AG04449 (cell line): ENCODE results near the gene RAMP1.
"Not testable (repeated sequence)": the region's sequence is repeated elsewhere in the genome, so short reads cannot be mapped to it uniquely, and the experiment has no call there.

Experiments
- CTCF ChIA-PET: fragments of 350-600 bp; formaldehyde crosslinking; extraction: SDS; loops from one replicate; lab custom pipeline; 2021; ENCODE audit warnings: antibody characterized with exemption; lab: Yijun Ruan, JAX
- POLR2A ChIA-PET: fragments of 400-600, 350-600 bp; formaldehyde crosslinking; extraction: SDS; loops from one replicate; lab custom pipeline; 2020; ENCODE audit warnings: antibody characterized with exemption, inconsistent platforms; lab: Yijun Ruan, JAX
- DNase-seq: peaks from one replicate; pipeline ENCODE4 v3.0.0-alpha.2; 2010; ENCODE audit warnings: low read depth, low spot score
- H3K4me3 ChIP-seq: 2 replicates; pipeline ENCODE4 v1.5.1; 2011; ENCODE audit warnings: low read depth, mild to moderate bottlenecking, control low read depth, low read length
- CTCF ChIP-seq: IDR thresholded peaks from one replicate; pipeline ENCODE4 v1.5.1; 2011; ENCODE audit warnings: mild to moderate bottlenecking, moderate library complexity, low read length, control low read depth, inconsistent platforms; ENCODE audit not compliant: insufficient read depth; ENCODE audit errors: missing control alignments

RAMP1 gene

GRCh38 chr2:237841051-237841450, 18.4 kb upstream of the RAMP1 start:
- CTCF ChIA-PET: no interaction called here
- POLR2A ChIA-PET: no interaction called here
- H3K4me3 ChIP-seq: no peak overlapping the region
- TF ChIP-seq CTCF: no peak
- DNase-seq: no peak

DNA sequence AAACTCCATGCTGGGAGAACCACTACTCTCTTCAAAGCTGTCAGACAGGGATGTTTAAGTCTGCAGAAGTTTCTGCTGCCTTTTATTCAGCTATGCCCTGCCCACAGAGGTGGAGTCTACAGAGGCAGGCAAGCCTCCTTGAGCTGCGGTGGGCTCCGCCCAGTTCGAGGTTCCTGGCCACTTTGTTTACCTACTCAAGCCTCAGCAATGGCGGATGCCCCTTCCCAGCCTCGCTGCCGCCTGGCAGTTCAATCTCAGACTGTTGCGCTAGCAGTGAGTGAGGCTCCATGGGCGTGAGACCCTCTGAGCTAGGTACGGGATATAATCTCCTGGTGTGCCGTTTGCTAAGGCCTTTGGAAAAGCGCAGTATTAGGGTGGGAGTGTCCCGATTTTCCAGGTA, 10.5 kb upstream of the RAMP1 start:
- POLR2A ChIA-PET, DNase-seq, H3K4me3 ChIP-seq: not testable (repeated sequence)
- CTCF ChIA-PET: interaction anchor here (1.3 kb wide), 1 partner anchor 9 kb away, joined by 4 read pairs; no protein-coding TSS in a partner anchor

DNA sequence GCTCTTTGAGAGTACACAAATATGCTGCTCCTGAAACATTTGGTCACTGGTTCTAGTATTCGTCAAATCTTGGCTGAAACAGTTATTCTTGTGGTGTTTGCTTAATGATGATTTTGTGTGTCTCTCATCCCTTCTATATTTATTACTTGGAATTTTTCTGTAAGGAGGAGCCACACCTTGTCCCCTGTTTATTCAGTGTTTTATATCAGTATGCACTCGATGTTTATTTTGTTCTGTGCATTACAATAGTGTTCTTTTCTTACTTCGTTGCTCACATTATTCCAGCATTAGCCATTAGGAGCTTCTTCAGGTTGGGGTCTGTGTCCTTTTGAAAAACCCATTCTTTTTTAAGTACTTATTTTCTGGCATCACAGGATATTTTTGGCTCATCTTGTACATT, 5.1 kb upstream of the RAMP1 start:
- no peak for TF ChIP-seq CTCF
- CTCF ChIA-PET: interaction anchor here (0.7 to 6.9 kb wide), 5 partner anchors 69 to 408 kb away, joined by 3 to 166 read pairs (median 4); no protein-coding TSS in a partner anchor
- POLR2A ChIA-PET: no interaction called here

DNA sequence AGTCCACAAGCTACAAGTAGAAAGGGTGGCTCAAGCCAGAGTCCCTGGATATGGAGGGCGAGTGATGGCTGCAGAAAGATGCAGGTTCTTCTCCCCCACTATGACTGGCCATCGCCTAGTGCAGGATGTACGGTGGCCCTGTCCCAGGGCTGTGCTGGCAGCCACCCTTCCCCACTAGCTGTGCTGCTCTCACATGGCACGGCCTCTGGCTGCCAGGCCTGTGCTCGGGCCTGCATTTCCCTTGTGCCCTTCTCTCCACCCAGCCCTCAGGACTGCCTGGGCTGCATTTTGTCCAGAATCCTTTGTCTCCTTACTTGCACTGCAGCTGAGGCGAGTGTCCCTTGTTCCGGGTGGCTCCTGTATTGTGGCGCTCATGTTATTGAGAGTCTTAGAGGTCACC, 1.6 kb upstream of the RAMP1 start:
- ChIA-PET POLR2A (interaction anchor here (0.5 kb wide), 1 partner anchor 165 kb away, joined by 3 read pairs; no protein-coding TSS in a partner anchor), CTCF (interaction anchor here (0.7 to 6.9 kb wide), 23 partner anchors 9 to 426 kb away, joined by 3 to 166 read pairs (median 4); no protein-coding TSS in a partner anchor)
- no peak for DNase-seq
- H3K4me3 ChIP-seq: no peak overlapping the region
- TF ChIP-seq CTCF: no peak

More for the DNA sequence above, 5.1 kb upstream of the RAMP1 start:
- DNase-seq: no peak
- no peak overlapping the region for H3K4me3 ChIP-seq

DNA sequence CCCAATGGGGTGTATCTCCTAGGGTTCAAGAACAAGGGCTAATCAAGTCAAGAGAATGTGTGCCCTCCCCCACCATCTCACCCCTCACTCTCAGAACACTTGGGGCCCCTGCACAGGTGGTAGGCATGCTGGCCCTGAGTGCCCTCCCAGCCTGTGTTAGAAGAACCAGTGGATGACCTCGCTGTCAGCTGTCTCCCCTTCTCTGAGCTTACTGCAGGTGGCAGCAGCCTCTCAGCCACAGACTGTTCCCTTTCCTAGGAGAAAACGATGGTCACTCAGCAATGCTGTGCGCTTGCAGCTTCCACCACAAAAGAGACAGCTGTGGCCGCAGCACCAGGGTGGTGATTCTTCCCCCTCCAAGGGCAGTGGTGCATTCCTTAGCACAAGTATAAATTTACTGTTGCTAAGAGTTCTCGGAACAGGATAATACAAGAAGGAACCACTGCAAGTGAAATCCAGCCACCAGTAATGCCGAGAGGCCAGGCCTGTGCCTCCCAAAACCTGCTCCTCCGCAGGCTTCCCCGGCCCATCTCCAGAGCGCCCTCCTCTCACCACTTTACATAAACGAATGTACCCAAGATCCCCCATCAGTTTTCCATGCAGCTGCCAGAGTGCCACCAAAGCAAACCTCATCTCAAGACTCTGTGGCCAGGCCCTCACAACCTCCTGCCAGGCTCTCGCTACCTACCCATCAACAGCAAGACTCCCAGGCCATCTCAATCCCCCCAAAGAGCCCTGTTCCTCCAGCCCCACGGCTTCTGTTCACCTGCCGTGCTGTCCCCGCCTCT, 935 bp upstream of the RAMP1 start:
- no peak overlapping the region; the same call in 1 of the 2 replicates for H3K4me3 ChIP-seq
- DNase-seq: peak; percentile 33
- ChIA-PET CTCF (interaction anchor here (0.7 to 6.9 kb wide), 24 partner anchors 8 to 427 kb away, joined by 3 to 166 read pairs (median 4); no protein-coding TSS in a partner anchor), POLR2A (no interaction called here)
- TF ChIP-seq CTCF: peak; percentile 94

- TF ChIP-seq CTCF: no peak
- H3K4me3 ChIP-seq: peak overlapping the region; percentile 50
- ChIA-PET CTCF (interaction anchor here (0.7 to 6.9 kb wide), 20 partner anchors 10 to 427 kb away, joined by 3 to 166 read pairs (median 4); no protein-coding TSS in a partner anchor), POLR2A (no interaction called here)
- no peak for DNase-seq
Observed at GRCh38 chr2:237859082-237859433, 365 bp upstream of the RAMP1 start.
